Spleen (tissue), 11 donors: ENCODE data around the gene DTNBP1. TPM values are rescaled to one million over a fixed set of nuclear protein-coding genes. Genes with fewer than 3 reads are reported as not detected.

Experiments
- DNase-seq: peaks from one replicate; pipeline ENCODE4 v3.0.0-alpha.2; 2020
- H3K27ac ChIP-seq, 8 donors: fragments of 200-600 bp; sonication (generic) in 7 of 8; 1 replicate in 4 of 8; 2 replicates in 4 of 8; pipeline versions ENCODE4 v1.5.0 to v1.8.0; 2016 to 2021; ENCODE audit warnings: inconsistent platforms in 4 of 8, mild to moderate bottlenecking in 4 of 8, moderate library complexity in 1 of 8
- H3K27me3 ChIP-seq, 7 donors: fragments of 200-600 bp; sonication (generic) in 6 of 7; replicated peaks in 1 of 7; 1 replicate in 4 of 7; 2 replicates in 3 of 7; pipeline versions ENCODE4 v1.5.0 to v1.8.0; 2016 to 2021; ENCODE audit warnings: inconsistent platforms in 3 of 7, mild to moderate bottlenecking in 1 of 7
- H3K36me3 ChIP-seq, 6 donors: fragments of 200-600 bp; sonication (generic) in 5 of 6; 1 replicate in 4 of 6; 2 replicates in 2 of 6; pipeline versions ENCODE4 v1.5.0 to v1.8.0; 2016 to 2021; ENCODE audit warnings: inconsistent platforms in 2 of 6
- H3K4me1 ChIP-seq, 6 donors: fragments of 200-600 bp; sonication (generic) in 5 of 6; 1 replicate in 3 of 6; 2 replicates in 3 of 6; pipeline versions ENCODE4 v1.5.0 to v1.8.0; 2016 to 2021; ENCODE audit warnings: inconsistent platforms in 3 of 6
- H3K4me3 ChIP-seq, 8 donors: fragments of 200-600 bp; sonication (generic) in 7 of 8; 1 replicate in 4 of 8; 2 replicates in 4 of 8; pipeline versions ENCODE4 v1.5.0 to v1.8.0; 2016 to 2021; ENCODE audit warnings: inconsistent platforms in 4 of 8, mild to moderate bottlenecking in 4 of 8, moderate library complexity in 2 of 8
- H3K9me3 ChIP-seq, 8 donors: fragments of 200-600 bp; sonication (generic) in 7 of 8; 1 replicate in 4 of 8; 2 replicates in 4 of 8; pipeline versions ENCODE4 v1.5.0 to v1.8.0; 2016 to 2021; ENCODE audit warnings: inconsistent platforms in 4 of 8
- POLR2A ChIP-seq, 3 donors: fragments of 450-650 bp; IDR thresholded peaks; one replicate each; pipeline ENCODE4 v1.5.1; 2017; ENCODE audit warnings: antibody characterized with exemption in 3 of 3, mild to moderate bottlenecking in 1 of 3
- POLR2AphosphoS5 ChIP-seq, 3 donors: sonication (generic); formaldehyde crosslinking; IDR thresholded peaks; one replicate each; pipeline ENCODE4 v1.5.1; 2017; ENCODE audit warnings: antibody characterized with exemption in 3 of 3
- WGBS, 5 donors: extraction: QIAGEN DNeasy Blood & Tissue Kit in 3 of 5; methylation state at CpG; one replicate each; pipeline versions ENCODE4 v1.1.5 to v1.1.7; 2013 to 2018; 5-methylcytosine and 5-hydroxymethylcytosine counted together
- intact Hi-C: fragments of 100-400 bp; cut with DNase I; formaldehyde crosslinking; loops from one replicate; pipeline ENCODE4 v1.15.0; 2023; ENCODE audit warnings: low total_unique reads
- polyA plus RNA-seq, 3 donors: library from polyadenylated mRNA; stranded (reverse); fragments of 200-250 nt; gene quantifications; one replicate each; pipeline ENCODE4 v1.2.1, GENCODE V29; 2013
- total RNA-seq, 7 donors: library from RNA; depleted of rRNA in 3 of 7; stranded (reverse); fragments of >200 nt in 3 of 7; fragmentation: NEBNext Ultra II Directional in 4 of 7; extraction: Animal tissue kit (Norgen Biotek cat#: 25700) in 4 of 7; gene quantifications; one replicate each; pipeline versions ENCODE4 v1.1.0 to v1.2.1, GENCODE V29; 2016 to 2021
- TF ChIP-seq, protein P1 (sequence below), 11 experiments: fragments of 200-600 bp in 7 of 11; fragments of 450-650 bp in 4 of 11; sonication (generic) in 4 of 11; IDR thresholded peaks in 8 of 11; conservative IDR thresholded peaks in 3 of 11; 1 replicate in 7 of 11; 2 replicates in 4 of 11; pipeline versions ENCODE4 v1.4.0 to v1.8.0; 2016 to 2021; ENCODE audit warnings: antibody characterized with exemption in 11 of 11, inconsistent platforms in 4 of 11, mild to moderate bottlenecking in 1 of 11
- donor health status: healthy with polysubstance abuse.
- donor health status: DM: no; HTN: no; CAD: no; lungs with moderate emphysema.
- donor health status: DM: no; HTN: no; CAD: no.
- donor health status: Bipolar disorder and iron deficiency.
- donor health status: healthy.
- donor health status: DM: no; HTN: no; CAD: no.
- donor health status: DM: yes; HTN: yes; CAD: no.

The DTNBP1 gene
- total and polyA plus RNA-seq, 10 donors: 14.2 to 42.2 (median 32.3) TPM

DNA sequence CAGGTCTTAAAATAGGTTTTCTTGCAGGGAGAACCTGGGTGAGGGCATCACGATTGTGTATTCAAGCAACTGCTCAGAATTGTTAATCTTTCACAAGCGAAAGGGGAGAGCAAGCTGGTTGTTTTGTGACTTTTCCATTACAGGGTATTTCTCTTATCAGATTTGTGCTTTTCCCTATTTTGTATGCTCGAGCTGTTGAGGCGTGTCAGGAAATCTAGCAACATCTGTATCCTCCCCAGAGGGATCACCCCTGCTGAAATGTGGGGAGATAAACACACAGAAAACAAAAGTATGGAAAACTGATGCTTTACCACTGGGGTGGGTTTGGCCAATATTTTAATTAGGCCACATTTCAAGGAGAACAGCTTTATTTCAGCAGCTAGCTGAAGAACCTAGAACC, 187.0 kb downstream of the DTNBP1 start:
- H3K27me3 ChIP-seq: no peaks in the 10 kb centered on the region
- H3K27ac ChIP-seq: peak overlapping the region in 6 of 8 donors; percentile 49 to 72 (median 61)
- TF ChIP-seq, protein P1, sequence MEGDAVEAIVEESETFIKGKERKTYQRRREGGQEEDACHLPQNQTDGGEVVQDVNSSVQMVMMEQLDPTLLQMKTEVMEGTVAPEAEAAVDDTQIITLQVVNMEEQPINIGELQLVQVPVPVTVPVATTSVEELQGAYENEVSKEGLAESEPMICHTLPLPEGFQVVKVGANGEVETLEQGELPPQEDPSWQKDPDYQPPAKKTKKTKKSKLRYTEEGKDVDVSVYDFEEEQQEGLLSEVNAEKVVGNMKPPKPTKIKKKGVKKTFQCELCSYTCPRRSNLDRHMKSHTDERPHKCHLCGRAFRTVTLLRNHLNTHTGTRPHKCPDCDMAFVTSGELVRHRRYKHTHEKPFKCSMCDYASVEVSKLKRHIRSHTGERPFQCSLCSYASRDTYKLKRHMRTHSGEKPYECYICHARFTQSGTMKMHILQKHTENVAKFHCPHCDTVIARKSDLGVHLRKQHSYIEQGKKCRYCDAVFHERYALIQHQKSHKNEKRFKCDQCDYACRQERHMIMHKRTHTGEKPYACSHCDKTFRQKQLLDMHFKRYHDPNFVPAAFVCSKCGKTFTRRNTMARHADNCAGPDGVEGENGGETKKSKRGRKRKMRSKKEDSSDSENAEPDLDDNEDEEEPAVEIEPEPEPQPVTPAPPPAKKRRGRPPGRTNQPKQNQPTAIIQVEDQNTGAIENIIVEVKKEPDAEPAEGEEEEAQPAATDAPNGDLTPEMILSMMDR (IDR thresholded peaks at IDR 0.05 in 8 of 11, conservative IDR thresholded peaks at IDR 0.05 in 3 of 11): no peak
- TF ChIP-seq POLR2A (IDR thresholded peaks at IDR 0.05): no peak
- TF ChIP-seq POLR2AphosphoS5 (IDR thresholded peaks at IDR 0.05): no peak
- intact Hi-C loops: no loop called here
- H3K4me3 ChIP-seq: no peak overlapping the region
- H3K36me3 ChIP-seq: peaks cover 0 to 52% (median 6%) of the 10 kb centered on the region in 6 donors
- H3K9me3 ChIP-seq: no peaks in the 10 kb centered on the region
- 50 to 61% (median 57%) methylated on average over 4 of the region's 4 CpGs for WGBS, 5 donors
- no peak for DNase-seq
- peaks cover 10 to 94% (median 53%) of the 10 kb centered on the region in 6 donors for H3K4me1 ChIP-seq

DNA sequence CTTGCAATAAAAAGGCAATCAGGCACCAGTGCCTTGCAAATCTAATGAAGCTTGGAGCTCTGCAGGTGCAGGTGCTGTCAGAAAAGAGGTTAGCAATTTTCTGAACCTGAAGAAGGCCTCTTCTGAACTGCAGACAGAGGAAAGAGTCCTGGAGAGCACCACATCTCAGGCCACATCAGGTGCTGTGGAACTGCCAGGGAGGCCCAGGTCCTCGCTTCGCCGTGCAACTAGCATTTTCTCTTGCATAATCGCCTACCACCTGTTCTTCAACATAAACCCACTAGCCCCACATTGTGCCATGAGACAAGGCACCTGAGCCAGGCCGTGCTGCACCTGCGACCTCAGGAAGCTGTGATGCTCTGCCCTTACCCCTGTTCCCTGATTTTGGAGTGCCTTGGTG, 187.6 kb downstream of the DTNBP1 start:
- H3K27ac ChIP-seq: peak overlapping the region in 4 of 8 donors; percentile 58 to 72 (median 66)
- TF ChIP-seq, protein P1 (IDR thresholded peaks at IDR 0.05 in 8 of 11, conservative IDR thresholded peaks at IDR 0.05 in 3 of 11): no peak
- TF ChIP-seq POLR2AphosphoS5 (IDR thresholded peaks at IDR 0.05): peak in 1 of 3 donors; percentile 8
- no peaks in the 10 kb centered on the region for H3K27me3 ChIP-seq
- intact Hi-C loops: no loop called here
- H3K4me3 ChIP-seq: no peak overlapping the region
- H3K36me3 ChIP-seq: peaks cover 0 to 58% (median 9%) of the 10 kb centered on the region in 6 donors
- DNase-seq: no peak
- no peaks in the 10 kb centered on the region for H3K9me3 ChIP-seq
- 65 to 89% (median 68%) methylated on average over 6 of the region's 6 CpGs for WGBS, 5 donors
- H3K4me1 ChIP-seq: peaks cover 10 to 88% (median 50%) of the 10 kb centered on the region in 6 donors

DNA sequence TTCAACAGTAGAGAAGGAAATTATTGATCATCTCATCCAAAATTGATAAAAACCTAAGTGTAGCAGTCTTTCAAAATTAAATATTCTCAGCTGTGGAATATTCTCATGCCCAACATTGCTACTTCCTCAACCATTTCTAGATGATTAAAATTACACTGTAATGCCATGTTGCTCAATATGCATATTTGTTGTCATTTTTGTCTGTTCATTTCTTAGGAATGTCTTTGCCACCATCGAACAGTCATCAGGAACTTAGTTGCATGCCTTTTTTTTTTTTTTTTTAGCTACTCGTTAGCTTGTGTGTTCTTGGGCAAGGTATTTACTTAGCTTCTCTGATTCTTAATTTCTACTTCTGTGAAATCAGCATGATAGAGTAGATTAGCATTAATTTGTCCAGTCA, 188.6 kb downstream of the DTNBP1 start:
- H3K4me1 ChIP-seq: peaks cover 10 to 77% (median 46%) of the 10 kb centered on the region in 6 donors
- H3K27ac ChIP-seq: peak overlapping the region; percentile 51 to 84 (median 74)
- H3K36me3 ChIP-seq: peaks cover 0 to 68% (median 16%) of the 10 kb centered on the region in 6 donors
- H3K4me3 ChIP-seq: no peak overlapping the region
- intact Hi-C loops: no loop called here
- no peaks in the 10 kb centered on the region for H3K27me3 ChIP-seq
- WGBS, 5 donors: 49 to 83% (median 63%) methylated on average over 2 of the region's 2 CpGs
- TF ChIP-seq, protein P1 (IDR thresholded peaks at IDR 0.05 in 8 of 11, conservative IDR thresholded peaks at IDR 0.05 in 3 of 11): no peak
- TF ChIP-seq POLR2A (IDR thresholded peaks at IDR 0.05) (no peak), POLR2AphosphoS5 (IDR thresholded peaks at IDR 0.05) (no peak)
- no peak for DNase-seq
- no peaks in the 10 kb centered on the region for H3K9me3 ChIP-seq

DNA sequence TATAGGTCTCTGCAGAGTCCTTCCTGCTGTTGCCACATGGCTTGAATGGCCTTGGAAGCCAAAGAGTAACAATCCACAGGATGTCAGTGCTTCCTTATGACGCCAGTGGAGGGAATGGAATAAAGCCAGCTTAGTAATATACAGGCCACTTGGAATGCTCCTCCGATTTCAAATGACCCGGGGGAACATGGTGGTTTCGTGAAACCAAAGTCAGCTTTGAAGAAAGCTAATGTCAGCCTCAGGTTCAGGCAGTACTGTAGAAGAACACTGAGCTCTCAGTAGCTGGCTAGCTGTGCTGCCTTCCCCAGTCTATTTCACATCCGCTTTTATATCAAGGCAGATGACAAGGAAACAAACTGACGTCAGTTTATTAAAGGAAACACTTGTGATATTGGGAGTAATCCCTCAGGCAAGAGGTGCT, 189.1 kb downstream of the DTNBP1 start:
- H3K27me3 ChIP-seq: no peaks in the 10 kb centered on the region
- H3K4me3 ChIP-seq: no peak overlapping the region
- intact Hi-C loops: no loop called here
- H3K36me3 ChIP-seq: peaks cover 0 to 69% (median 18%) of the 10 kb centered on the region in 6 donors
- H3K9me3 ChIP-seq: no peaks in the 10 kb centered on the region
- H3K4me1 ChIP-seq: peaks cover 10 to 72% (median 46%) of the 10 kb centered on the region in 6 donors
- 50 to 74% (median 59%) methylated on average over 6 of the region's 6 CpGs for WGBS, 5 donors
- peak overlapping the region; percentile 51 to 84 (median 74) for H3K27ac ChIP-seq
- no peak for DNase-seq
- TF ChIP-seq POLR2AphosphoS5 (IDR thresholded peaks at IDR 0.05): peak in 1 of 3 donors; percentile 59
- TF ChIP-seq, protein P1 (IDR thresholded peaks at IDR 0.05 in 8 of 11, conservative IDR thresholded peaks at IDR 0.05 in 3 of 11): no peak
